Stomach (tissue), 9 donors: ENCODE measurements around the gene GPC2. TPM values are rescaled to one million over a fixed set of nuclear protein-coding genes. Genes with fewer than 3 reads are reported as not detected.

ENCODE experiments used
- DNase-seq, 2 donors: peaks; one replicate each; pipeline versions ENCODE4 v3.0.0 to v3.0.0-alpha.2; 2013 to 2019
- H3K27ac ChIP-seq, 5 donors: fragments of 200-600 bp in 4 of 5; sonication (generic) in 4 of 5; one replicate each; pipeline ENCODE4 v1.5.1; 2013 to 2019; ENCODE audit warnings: mild to moderate bottlenecking in 1 of 5, moderate library complexity in 1 of 5
- H3K27me3 ChIP-seq, 3 donors: fragments of 200-600 bp; sonication (generic); one replicate each; pipeline ENCODE4 v1.5.1; 2017 to 2019; ENCODE audit warnings: mixed run types in 1 of 3
- H3K36me3 ChIP-seq, 4 donors: fragments of 200-600 bp; sonication (generic); 1 replicate in 3 of 4; 2 replicates in 1 of 4; pipeline ENCODE4 v1.5.1; 2016 to 2019
- H3K4me1 ChIP-seq, 4 donors: fragments of 200-600 bp; sonication (generic); one replicate each; pipeline ENCODE4 v1.5.1; 2016 to 2019
- H3K4me3 ChIP-seq, 4 donors: fragments of 200-600 bp; sonication (generic) in 3 of 4; one replicate each; pipeline ENCODE4 v1.5.1; 2016 to 2019; ENCODE audit warnings: mild to moderate bottlenecking in 1 of 4
- H3K9me3 ChIP-seq, 4 donors: fragments of 200-600 bp; sonication (generic); one replicate each; pipeline ENCODE4 v1.5.1; 2016 to 2019
- CTCF ChIP-seq, 7 experiments: fragments of 450-650 bp in 4 of 7; fragments of 200-600 bp in 3 of 7; sonication (generic) in 3 of 7; IDR thresholded peaks; one replicate each; pipeline ENCODE4 v1.5.1; 2016 to 2019; ENCODE audit warnings: antibody characterized with exemption in 7 of 7, control low read depth in 2 of 7, mild to moderate bottlenecking in 1 of 7
- EP300 ChIP-seq: sonication (generic); formaldehyde crosslinking; IDR thresholded peaks from one replicate; pipeline ENCODE4 v1.6.1; 2017; ENCODE audit warnings: antibody characterized with exemption
- POLR2A ChIP-seq, 4 donors: fragments of 450-650 bp; IDR thresholded peaks; one replicate each; pipeline ENCODE4 v1.6.1; 2016; ENCODE audit warnings: antibody characterized with exemption in 4 of 4, control low read depth in 2 of 4, mild to moderate bottlenecking in 1 of 4, moderate library complexity in 1 of 4
- POLR2AphosphoS5 ChIP-seq, 3 donors: sonication (generic); formaldehyde crosslinking; IDR thresholded peaks; one replicate each; pipeline ENCODE4 v1.6.1; 2016; ENCODE audit warnings: antibody characterized with exemption in 3 of 3
- WGBS, 5 donors: extraction: QIAGEN DNeasy Blood & Tissue Kit in 3 of 5; methylation state at CpG; one replicate each; pipeline versions ENCODE4 v1.1.5 to v1.1.7; 2013 to 2018; 5-methylcytosine and 5-hydroxymethylcytosine counted together
- intact Hi-C: fragments of 100-400 bp; cut with DNase I; formaldehyde crosslinking; loops from one replicate; pipeline ENCODE4 v1.15.1; 2023; ENCODE audit warnings: low total_unique reads
- polyA plus RNA-seq, 3 donors: library from polyadenylated mRNA; stranded (reverse); fragments of 200-250 nt; gene quantifications; one replicate each; pipeline ENCODE4 v1.2.3, GENCODE V29; 2013
- total RNA-seq, 5 donors: library from RNA; depleted of rRNA; stranded (reverse); fragments of >200 nt; gene quantifications; one replicate each; pipeline versions ENCODE4 v1.1.0 to v1.2.3, GENCODE V29; 2014 to 2016
- donor health status: healthy with polysubstance abuse.
- donor health status: Bipolar disorder and iron deficiency.
- donor health status: healthy.

Gene GPC2
- total and polyA plus RNA-seq, 8 donors, result 0.12 to 4.9 (median 1.0) TPM; not detected in 2

DNA sequence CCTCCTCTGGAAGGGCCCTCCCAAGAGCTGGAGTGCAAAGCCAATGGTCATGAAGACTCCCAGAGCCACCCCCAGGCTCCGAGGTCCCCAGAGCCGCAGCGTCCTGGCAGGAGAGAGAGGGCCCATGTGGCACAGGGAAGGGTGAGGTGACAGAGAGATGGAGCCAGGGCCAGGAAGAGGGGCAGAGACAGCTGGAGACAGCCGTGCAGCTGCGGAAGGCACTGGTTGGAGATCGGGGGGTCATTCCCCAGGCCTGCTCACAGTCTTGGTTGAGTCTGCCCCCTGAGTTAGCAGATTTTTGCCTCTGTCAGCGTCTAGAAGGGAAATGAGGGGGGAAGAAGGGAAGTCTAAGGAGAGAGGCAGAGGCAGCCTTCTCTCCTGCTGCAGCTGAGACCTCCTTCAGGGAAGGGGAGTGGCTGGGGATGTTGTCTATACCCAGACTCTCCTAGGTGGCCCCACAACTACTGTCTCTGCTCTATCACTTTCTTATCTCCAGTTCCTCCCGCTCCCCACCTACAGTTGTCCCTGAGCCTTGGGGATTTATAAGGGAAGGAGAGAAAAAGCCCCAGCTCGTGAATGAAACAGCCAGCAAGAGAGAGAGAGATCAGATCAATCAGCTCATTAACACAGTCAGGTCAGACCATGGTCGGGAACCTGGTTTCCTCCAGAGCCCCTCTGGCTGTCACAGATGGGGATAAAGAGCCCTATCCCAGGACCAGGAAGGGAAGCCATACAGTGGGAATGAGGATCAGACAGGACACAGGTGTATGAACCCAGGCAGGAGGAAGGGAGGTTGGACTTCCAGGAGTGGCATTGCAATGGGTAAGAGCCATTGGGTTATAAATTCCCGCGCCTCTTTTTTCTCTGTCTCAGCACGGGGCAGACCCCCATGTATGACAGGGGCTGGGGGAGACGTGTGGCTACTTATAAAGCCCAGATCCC, 9.9 kb downstream of the GPC2 start:
- Histone ChIP-seq H3K4me3 (peak overlapping the region in 3 of 4 donors; percentile 45 to 53 (median 49)), H3K27ac (no peak overlapping the region)
- 43 to 55% (median 48%) methylated on average over 12 to 14 of the region's 14 CpGs for WGBS, 5 donors

GRCh38 chr7:100166317-100166940, 10.8 kb downstream of the GPC2 start:
- no peak for DNase-seq
- WGBS, 5 donors, result 68 to 83% (median 76%) methylated on average over 16 of the region's 16 CpGs
- no peak overlapping the region for H3K4me3 ChIP-seq
- TF ChIP-seq EP300 (no peak), POLR2A (IDR thresholded peaks at IDR 0.05) (no peak), CTCF (IDR thresholded peaks at IDR 0.05) (no peak), POLR2AphosphoS5 (IDR thresholded peaks at IDR 0.05) (no peak)
- no peak overlapping the region for H3K27ac ChIP-seq
- H3K36me3 ChIP-seq, result no peaks in the 10 kb centered on the region
- peaks cover 3 to 61% (median 14%) of the 10 kb centered on the region in 3 donors for H3K27me3 ChIP-seq
- peaks cover 22 to 38% (median 26%) of the 10 kb centered on the region in 4 donors for H3K4me1 ChIP-seq
- no peaks in the 10 kb centered on the region for H3K9me3 ChIP-seq
- intact Hi-C loops, result no loop called here

More for the DNA sequence above, 9.9 kb downstream of the GPC2 start:
- no peak for DNase-seq
- intact Hi-C loops, result no loop called here
- Histone ChIP-seq H3K9me3 (no peaks in the 10 kb centered on the region), H3K36me3 (no peaks in the 10 kb centered on the region), H3K27me3 (peaks cover 9 to 69% (median 19%) of the 10 kb centered on the region in 3 donors), H3K4me1 (peaks cover 26 to 45% (median 33%) of the 10 kb centered on the region in 4 donors)
- TF ChIP-seq POLR2AphosphoS5 (IDR thresholded peaks at IDR 0.05) (no peak), EP300 (no peak), POLR2A (IDR thresholded peaks at IDR 0.05) (no peak), CTCF (IDR thresholded peaks at IDR 0.05) (no peak)

GRCh38 chr7:100163871-100164270, 13.3 kb downstream of the GPC2 start:
- Histone ChIP-seq H3K36me3 (no peaks in the 10 kb centered on the region), H3K27me3 (peaks cover 0 to 35% (median 0%) of the 10 kb centered on the region in 3 donors), H3K9me3 (no peaks in the 10 kb centered on the region), H3K4me1 (peaks cover 13 to 28% (median 21%) of the 10 kb centered on the region in 4 donors), H3K4me3 (no peak overlapping the region), H3K27ac (no peak overlapping the region)
- DNase-seq, result no peak
- TF ChIP-seq POLR2A (IDR thresholded peaks at IDR 0.05) (no peak), POLR2AphosphoS5 (IDR thresholded peaks at IDR 0.05) (no peak), EP300 (no peak), CTCF (IDR thresholded peaks at IDR 0.05) (no peak)
- WGBS, 5 donors, result 89 to 98% (median 93%) methylated on average over 5 of the region's 5 CpGs
- intact Hi-C loops, result no loop called here

DNA sequence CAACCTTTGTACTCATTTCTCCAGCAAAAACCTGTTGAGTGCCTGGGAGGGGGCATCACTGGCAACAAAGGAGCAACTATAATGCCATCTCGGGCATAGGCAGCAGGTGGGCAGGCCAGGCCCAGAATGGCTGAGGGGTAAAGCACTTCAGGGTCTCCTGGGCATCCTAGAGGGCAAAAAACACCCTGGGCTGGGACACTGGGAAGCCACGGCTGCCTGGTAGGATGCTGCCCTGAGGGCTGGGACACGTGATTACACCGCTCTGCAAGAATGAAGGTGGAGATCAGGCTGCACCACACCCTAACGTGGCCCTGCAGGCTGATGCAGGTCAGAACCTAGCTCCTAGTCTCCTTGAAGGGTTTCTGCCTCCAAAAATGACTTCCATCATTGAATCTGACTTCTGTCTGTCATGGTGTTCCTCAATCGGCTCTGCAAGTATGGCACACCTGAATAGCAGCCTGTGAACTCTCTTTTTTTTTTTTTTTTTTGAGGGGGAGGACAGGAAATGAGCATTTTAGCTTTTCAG, 14.1 kb downstream of the GPC2 start:
- H3K4me1 ChIP-seq, result peaks cover 7 to 23% (median 18%) of the 10 kb centered on the region in 4 donors
- intact Hi-C loops, result no loop called here
- no peak overlapping the region for H3K27ac ChIP-seq
- no peak overlapping the region for H3K4me3 ChIP-seq
- H3K9me3 ChIP-seq, result no peaks in the 10 kb centered on the region
- WGBS, 5 donors, result 37 to 59% (median 46%) methylated on average over 6 of the region's 6 CpGs
- H3K27me3 ChIP-seq, result peaks cover 0 to 29% (median 0%) of the 10 kb centered on the region in 3 donors
- no peaks in the 10 kb centered on the region for H3K36me3 ChIP-seq
- TF ChIP-seq EP300, result no peak
- TF ChIP-seq POLR2AphosphoS5 (IDR thresholded peaks at IDR 0.05), result no peak
- no peak for TF ChIP-seq CTCF (IDR thresholded peaks at IDR 0.05)
- no peak for TF ChIP-seq POLR2A (IDR thresholded peaks at IDR 0.05)
- peak in 1 of 2 donors; percentile 69 for DNase-seq
